B cell (primary cell): ENCODE measurements around the gene SGPP2.

Experiments used
- CTCF ChIP-seq: fragments of 200-600 bp; IDR thresholded peaks from one replicate; pipeline ENCODE4 v1.8.0; 2022; ENCODE audit warnings: antibody characterized with exemption, mild to moderate bottlenecking
- EZH2 ChIP-seq: IDR thresholded peaks from 2 replicates; pipeline ENCODE4 v1.6.1; 2012; ENCODE audit warnings: borderline replicate concordance, low read depth, mild to moderate bottlenecking, moderate library complexity, low read length; ENCODE audit not compliant: insufficient read depth, poor library complexity, severe bottlenecking

DNA sequence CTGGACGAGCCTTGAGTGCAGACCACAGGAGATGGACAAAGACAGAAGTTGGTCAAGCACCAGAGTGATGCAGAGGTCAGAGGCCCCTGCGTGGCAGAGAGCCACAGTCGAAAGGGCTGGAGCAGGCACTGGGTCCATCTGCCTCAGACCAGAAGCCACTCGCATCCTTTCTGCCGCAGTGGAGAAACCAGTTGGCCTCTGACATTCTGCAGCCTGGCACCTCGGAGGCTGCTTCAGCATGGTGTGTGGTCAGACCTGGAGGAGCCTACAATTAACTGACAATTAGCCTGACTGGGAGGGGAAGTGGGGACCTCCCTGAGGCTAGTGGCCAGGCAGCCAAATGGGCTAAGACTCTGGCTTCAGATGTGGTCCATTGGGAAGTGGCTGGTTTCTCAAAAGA lies 111.1 kb downstream of the SGPP2 start:
- TF ChIP-seq CTCF = no peak
- TF ChIP-seq EZH2 = no peak
